Hindlimb muscle (tissue), 1 donor: ENCODE results near the gene ODC1. TPM values are rescaled to one million over a fixed set of nuclear protein-coding genes. Genes with fewer than 3 reads are reported as not detected.
A peak's percentile ranks its signal among the peaks of the same experiment; 100 is the strongest.
"Not testable (repeated sequence)": the region's sequence is repeated elsewhere in the genome, so short reads cannot be mapped to it uniquely, and the experiment has no call there.

Experiments
- DNase-seq: peaks from one replicate; pipeline ENCODE4 v3.0.0-alpha.2; 2013
- polyA plus RNA-seq: library from polyadenylated mRNA; unstranded; fragments of 120-200 nt; gene quantifications from one replicate; pipeline ENCODE4 v1.2.1, GENCODE V29; 2013; ENCODE audit not compliant: insufficient read length

The ODC1 gene
- polyA plus RNA-seq: 103 TPM

DNA sequence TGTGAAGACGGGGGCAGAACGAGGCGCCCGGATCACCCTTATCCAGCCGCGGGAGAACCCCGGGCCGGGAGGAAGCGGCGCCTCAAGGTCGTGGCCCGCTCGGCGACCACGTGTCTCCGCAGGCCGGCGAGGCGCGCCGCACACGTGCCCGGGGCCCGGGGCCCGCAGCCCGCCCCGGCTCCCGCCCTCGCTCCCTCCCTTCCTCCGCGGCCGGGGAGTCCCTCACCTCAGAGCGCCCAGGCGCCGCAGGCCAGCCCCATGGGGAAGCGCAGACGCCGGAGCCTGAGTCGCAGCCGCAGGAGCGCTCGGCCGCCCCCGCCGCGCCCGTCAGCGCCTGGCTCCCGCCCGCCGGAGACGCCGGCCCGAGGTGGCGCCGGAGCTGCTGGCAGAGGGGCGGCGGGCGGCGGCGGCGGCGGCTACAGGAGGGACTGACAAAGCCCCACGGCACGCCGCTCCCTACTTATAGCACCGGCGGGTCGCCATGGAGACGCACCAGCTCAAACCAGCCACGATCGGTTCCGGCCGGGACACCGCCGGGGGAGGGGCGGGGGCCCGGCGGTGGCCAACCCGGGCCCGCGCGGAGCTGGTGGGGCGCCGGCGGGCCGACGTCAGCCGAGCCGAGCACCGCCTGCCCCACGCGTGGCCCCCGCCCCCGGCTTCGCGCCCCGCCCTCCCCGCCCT lies at the start of gene ODC1:
Gene ODC1 (minus strand): TSS at position 433 of the 681 bp plus-strand sequence. CDS start 3,295 bp downstream, outside the sequence.
- DNase-seq: peak; percentile 89

DNA sequence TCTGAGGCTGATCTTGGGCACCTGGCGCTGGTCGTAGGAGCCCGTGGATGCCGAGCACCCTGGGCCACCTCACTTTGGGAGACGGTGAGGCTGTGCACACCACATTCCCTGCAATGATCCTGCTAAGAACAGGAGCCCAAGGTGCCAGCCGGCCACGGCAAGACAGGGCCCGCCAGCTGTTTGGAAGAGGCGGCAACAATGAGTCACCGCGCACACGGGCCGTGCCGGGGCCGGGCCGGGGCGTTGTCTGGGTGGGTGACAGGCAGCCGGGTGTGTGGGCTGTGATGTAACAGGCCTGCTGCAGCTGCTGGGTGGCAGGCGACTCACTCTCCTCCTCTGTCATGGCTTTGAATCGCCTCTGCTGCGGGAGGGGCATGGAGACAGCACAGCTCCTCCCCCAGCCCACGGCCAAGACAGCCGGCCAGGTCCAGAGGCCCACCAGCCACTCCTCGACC lies 49.7 kb upstream of the ODC1 start:
- DNase-seq: peak; percentile 58

DNA sequence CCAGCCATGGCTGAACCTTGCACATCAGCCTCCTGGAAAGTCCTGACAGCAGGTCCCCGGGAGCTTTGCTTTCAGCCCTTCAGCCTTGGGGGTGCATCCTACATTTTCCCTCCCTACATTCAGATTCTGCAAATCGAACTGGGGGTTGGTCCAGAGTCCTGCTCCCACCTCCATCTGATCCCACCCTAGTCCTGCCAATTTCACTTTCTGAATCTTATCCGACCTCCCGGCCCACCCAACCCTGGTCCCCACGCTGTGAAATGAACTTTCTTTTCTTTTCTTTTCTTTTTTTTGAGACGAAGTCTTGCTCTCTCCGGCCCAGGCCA lies 47.8 kb upstream of the ODC1 start:
- no peak for DNase-seq

- no peak for DNase-seq
Measured at GRCh38 chr2:10495311-10495987, 47.3 kb upstream of the ODC1 start.

GRCh38 chr2:10494351-10495066 lies 46.4 kb upstream of the ODC1 start:
- DNase-seq: no peak

DNA sequence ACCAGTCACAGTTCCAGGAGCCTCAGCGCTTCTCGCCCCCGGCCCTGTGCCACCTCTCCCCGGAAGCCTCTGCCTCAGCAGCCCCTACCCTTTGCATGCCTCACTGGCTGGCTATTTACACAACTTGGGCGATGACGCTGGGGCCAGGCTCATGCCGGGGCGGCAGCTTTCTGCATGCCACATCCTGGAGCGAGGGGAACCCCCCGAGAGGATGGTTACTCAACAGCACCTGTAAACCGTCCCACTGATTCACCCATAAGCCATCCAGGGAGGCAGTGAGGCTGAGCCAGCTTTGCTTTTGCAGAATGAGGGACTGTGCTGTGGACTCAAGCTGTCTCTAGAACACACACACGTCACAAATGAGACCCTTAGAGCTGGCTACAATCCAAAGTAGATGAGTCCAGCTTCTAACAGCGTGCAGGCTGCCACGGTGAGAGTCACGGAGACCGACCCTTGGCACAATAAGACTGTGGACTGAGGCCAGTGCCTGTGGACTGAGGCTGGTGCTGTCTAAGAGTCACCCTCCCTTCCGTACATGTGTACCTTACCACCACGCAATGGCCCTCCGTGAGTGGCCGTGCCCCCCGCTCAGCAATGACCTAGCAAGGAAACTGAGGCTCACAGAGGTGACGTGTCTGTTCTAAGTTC lies 45.6 kb upstream of the ODC1 start:
- DNase-seq: no peak

DNA sequence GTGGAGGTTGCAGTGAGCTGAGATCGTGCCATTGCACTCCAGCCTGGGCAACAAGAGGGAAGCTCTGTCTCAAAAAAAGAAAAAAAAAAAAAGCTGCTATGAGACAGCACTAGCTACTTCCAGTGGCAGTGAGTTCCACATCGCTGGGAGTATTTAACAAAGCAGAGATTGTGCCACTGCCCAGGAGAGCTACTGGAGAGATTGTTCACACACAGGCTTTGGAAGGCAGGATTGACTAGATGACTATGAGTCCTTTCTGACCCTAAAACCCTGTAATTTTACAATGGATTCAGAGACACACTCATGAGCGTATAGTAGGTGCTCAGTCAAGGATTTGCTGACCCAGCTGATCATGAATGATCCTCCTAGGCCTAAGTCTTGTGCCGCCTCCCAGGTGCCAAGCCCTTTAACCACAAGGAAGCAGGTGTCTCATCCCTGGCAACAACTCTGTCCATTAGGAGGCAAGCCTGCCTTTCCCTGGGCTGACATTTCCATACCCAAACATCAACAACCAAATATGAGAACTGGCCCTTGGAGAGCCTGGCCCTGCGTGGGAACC lies 45.0 kb upstream of the ODC1 start:
- DNase-seq: no peak

- DNase-seq: no peak
Measured at GRCh38 chr2:10490806-10491291, 42.7 kb upstream of the ODC1 start.

- no peak for DNase-seq
Measured at GRCh38 chr2:10489842-10490555, 41.9 kb upstream of the ODC1 start.

- DNase-seq: not testable (repeated sequence)
Measured at GRCh38 chr2:10488142-10488541, 40.0 kb upstream of the ODC1 start.

GRCh38 chr2:10487741-10488104 lies 39.6 kb upstream of the ODC1 start:
- DNase-seq: not testable (repeated sequence)

DNA sequence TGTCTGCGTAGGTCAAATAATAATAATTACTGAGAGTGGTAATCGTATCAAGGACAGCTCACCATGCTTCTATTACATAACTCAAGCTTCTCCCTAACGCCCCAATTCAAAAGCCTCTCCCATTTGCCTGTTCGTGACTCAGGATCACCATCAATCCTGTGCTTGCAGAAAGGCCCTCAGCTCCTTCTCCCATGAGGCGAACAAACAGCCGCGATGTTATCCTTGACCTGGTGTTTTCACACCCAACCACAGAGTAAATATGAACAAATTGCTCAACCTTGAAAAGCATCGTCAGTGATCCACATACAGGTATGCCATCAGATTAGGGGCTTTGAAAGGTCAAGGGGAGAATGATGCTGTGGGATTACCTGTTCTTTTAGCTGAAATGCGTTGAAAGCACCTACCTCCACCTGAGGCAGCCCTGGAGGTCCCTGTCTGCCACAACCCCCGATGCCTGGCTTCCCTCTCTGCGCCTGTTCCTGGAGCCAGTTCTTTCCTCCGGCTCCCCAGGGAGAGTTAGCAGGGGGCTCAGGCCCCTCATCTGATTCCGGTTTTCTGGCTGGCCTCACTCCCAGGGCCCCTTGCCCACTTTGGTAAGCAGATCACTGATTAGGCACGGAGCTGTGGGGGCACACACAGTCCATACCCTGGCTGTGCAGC lies 39.1 kb upstream of the ODC1 start:
- DNase-seq: no peak

DNA sequence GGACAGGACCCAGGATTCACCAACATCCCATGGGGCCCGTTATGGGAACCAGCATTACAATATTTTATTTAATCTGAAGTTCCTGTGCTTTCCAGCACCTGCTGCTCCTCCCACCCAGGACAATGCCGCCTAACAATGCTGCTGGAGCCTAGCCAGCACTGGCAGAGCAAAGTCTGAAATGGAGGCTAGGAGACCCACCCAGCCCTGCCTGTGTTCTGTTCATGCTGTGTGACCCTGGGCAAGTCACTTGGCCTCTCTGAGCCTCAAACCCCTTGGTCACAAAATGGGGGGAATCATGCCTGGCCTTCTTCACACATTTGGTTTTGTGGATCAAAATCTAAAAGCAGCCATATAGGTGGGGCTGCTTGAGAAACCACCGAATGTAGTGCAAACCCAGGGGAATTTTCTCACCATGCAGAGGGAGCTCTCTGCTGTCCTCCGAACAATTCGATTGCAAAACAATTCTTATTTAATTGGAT lies 38.5 kb upstream of the ODC1 start:
- no peak for DNase-seq

DNA sequence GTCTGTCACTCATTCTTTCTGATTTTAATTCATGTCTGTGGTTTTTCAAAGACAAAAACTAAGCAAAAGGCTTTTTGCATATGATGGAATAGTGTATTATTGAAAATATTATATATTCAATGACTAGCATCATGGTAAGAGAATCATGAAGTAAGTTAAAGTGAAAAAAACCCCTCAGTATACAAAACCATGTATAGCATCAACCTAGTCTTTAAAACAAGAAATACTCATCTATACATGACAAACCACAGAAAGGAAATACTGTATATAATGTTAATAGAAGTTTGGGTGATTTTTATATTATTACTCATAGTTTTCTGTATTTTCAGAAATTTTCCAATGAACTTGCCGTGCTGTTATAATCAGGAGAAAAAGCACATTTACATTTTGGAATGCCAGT lies 38.0 kb upstream of the ODC1 start:
- DNase-seq: no peak

DNA sequence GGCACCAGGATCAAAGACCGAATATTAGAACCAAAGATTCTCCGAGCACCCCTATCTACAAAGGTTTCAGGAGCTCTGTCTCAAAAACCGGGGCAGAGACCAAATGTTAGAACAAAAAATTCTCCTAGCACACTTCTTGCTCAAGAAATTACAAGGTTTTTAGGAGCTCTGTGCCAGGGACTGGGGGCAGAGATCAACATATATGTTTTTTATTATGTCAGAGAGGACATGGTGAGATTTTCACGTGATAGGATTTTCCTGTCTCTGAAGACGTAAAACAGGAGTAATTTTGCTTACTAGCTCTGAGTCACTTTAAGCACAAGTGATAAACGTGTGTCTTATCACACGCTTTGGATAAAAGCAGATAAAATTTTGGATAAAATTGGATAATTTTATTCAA lies 34.8 kb upstream of the ODC1 start:
- no peak for DNase-seq

DNA sequence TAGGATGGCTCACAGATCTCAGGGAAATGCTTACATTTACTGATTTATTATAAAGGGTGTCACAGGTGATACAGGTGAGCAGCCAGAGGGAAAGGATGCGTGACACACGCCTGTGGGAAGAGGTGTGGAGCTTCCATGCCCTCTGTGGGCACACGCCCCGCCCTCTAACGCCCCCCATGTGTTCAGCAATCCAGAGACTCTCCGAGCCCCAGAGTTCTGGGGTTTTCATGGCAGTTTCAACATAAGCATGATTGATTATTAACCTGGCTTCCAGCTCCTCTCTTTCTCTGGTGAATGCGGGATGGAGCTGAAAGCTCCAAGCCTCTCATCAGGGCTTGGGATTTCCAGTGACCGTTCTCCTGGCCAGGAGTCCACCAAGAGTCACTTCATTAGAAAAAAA lies 34.3 kb upstream of the ODC1 start:
- no peak for DNase-seq

DNA sequence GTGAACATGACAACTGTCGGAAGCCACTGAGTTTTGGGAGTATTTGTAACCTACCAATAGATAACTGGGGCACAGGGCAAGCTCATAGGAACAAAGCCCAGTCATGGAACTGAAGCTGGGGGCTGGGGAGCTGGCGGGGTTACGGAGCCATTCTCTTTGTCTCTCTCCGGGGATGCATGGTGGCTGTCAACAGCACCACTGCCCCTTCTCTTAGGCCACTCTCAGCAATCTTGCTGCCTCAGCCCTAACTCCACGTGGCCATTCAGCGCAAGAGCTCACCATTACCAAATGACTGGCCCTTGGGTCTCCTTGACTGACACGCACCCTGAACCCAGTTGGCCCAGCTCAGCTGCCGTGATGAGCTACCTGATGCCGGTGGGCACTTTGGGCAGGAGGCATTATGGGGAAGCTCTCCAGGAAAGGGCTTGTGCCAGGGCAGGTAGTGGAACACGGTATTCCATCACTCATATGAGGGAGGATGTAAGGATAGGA lies 33.6 kb upstream of the ODC1 start:
- no peak for DNase-seq

DNA sequence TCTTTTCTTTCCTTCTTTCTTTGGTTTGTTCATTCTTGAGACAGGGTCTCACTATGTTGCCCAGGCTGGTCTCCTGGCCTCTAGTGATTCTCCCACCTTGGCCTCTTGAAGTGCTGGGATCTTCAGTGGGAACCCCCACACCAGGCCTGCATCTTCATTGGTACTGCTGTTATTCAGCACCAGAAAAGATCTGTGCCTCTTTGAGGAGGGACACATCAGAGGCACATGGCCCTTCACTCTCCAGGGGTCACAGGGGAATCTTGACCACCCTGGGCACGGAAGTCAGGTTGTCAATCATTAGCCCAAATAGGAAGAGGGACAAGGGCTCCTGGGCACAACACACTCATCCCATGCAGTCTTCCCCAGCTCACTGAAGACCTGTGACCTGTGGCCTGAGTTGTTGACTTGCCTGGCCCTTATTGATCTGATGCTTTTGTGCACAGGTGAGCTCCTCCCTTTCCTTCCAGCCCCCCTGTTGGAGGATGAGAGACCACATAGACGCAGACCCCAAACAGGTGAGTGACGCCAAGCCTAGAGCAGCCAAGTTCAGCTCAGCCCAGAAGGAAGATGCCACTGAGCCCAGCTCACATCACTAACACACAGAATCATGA lies 33.0 kb upstream of the ODC1 start:
- no peak for DNase-seq

GRCh38 chr2:10480359-10480949 lies 32.3 kb upstream of the ODC1 start:
- no peak for DNase-seq

DNA sequence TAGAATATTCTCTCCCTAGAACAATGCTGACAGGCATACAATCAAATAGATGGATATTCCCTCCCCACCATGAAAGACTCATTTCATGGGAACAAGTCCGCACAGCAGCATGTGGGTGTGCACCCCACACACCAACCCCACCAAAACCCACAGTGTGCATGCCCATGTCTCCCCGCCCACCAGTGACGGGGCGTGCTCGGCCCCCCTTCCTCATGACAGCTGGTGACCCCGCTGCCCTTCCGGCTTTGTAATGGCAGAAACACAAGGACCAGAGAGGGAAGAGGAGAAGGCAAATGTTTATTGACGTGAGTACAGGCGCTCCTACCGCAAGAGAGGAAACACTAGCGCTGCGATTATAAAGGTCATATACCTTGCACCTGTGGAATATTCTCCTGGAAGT lies 30.8 kb upstream of the ODC1 start:
- no peak for DNase-seq

DNA sequence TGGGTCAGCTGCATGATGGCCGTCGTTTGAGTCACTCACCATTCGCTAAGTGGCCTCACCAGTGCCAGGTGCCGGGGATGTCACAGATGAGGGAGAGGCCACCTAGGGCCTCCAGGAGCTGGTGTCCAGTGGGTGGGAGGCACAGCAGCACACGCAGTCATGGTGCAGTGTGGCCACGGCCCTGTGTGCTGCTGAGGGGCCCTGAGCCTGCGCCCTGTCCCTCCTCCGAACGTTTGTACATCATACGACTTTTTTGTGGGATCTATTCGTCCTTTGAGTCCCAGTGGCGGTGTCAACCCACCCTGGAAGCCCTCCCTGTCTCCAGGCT lies 30.1 kb upstream of the ODC1 start:
- no peak for DNase-seq
